GM21825 (cell line): ENCODE results near the gene GSE1.
"Not testable (repeated sequence)": the region's sequence is repeated elsewhere in the genome, so short reads cannot be mapped to it uniquely, and the experiment has no call there.

ENCODE experiments used
- ATAC-seq: cut with Tn5 transposase; IDR thresholded peaks from one replicate; pipeline ENCODE4 v1.9.1; 2021; ENCODE audit warnings: mild to moderate bottlenecking, moderate library complexity; ENCODE audit not compliant: unreplicated experiment

The GSE1 gene

GRCh38 chr16:85589688-85590505, 23.2 kb upstream of the GSE1 start:
- no peak for ATAC-seq

GRCh38 chr16:85590506-85590832, 22.7 kb upstream of the GSE1 start:
- ATAC-seq = no peak

- ATAC-seq = no peak
Measured at GRCh38 chr16:85591381-85591780, 21.7 kb upstream of the GSE1 start.

- ATAC-seq = not testable (repeated sequence)
Measured at GRCh38 chr16:85592277-85592676, 20.8 kb upstream of the GSE1 start.

GRCh38 chr16:85592700-85593493, 20.2 kb upstream of the GSE1 start:
- ATAC-seq = no peak

- ATAC-seq = no peak
Measured at GRCh38 chr16:85593494-85594221, 19.5 kb upstream of the GSE1 start.

GRCh38 chr16:85594273-85594977, 18.7 kb upstream of the GSE1 start:
- no peak for ATAC-seq

GRCh38 chr16:85594978-85595661, 18.0 kb upstream of the GSE1 start:
- no peak for ATAC-seq

- no peak for ATAC-seq
Measured at GRCh38 chr16:85595812-85596502, 17.2 kb upstream of the GSE1 start.

- ATAC-seq = no peak
Measured at GRCh38 chr16:85598141-85598540, 15.0 kb upstream of the GSE1 start.

- no peak for ATAC-seq
Measured at GRCh38 chr16:85600078-85600477, 13.0 kb upstream of the GSE1 start.

GRCh38 chr16:85600530-85601271, 12.4 kb upstream of the GSE1 start:
- ATAC-seq = no peak

- no peak for ATAC-seq
Measured at GRCh38 chr16:85601272-85601639, 11.9 kb upstream of the GSE1 start.

- ATAC-seq = no peak
Measured at GRCh38 chr16:85601730-85602401, 11.3 kb upstream of the GSE1 start.

GRCh38 chr16:85602402-85603202, 10.5 kb upstream of the GSE1 start:
- ATAC-seq = no peak

- no peak for ATAC-seq
Measured at GRCh38 chr16:85603203-85603755, 9.8 kb upstream of the GSE1 start.

GRCh38 chr16:85604145-85604705, 8.9 kb upstream of the GSE1 start:
- ATAC-seq = no peak
